Karpas-422 (cell line): Measurements from ENCODE around the gene CFAP91. TPM values are rescaled to one million over a fixed set of nuclear protein-coding genes. Genes with fewer than 3 reads are reported as not detected.

Source experiments
- DNase-seq: peaks from one replicate; pipeline ENCODE4 v3.0.0-alpha.2; 2015
- H2AFZ ChIP-seq: fragments of 200-600 bp; sonication (generic); 2 replicates; pipeline ENCODE4 v1.6.1; 2014; ENCODE audit warnings: antibody characterized with exemption, low read length, mixed read lengths
- H3K27ac ChIP-seq: fragments of 200-600 bp; sonication (generic); 2 replicates; pipeline ENCODE4 v1.5.1; 2014; ENCODE audit warnings: mild to moderate bottlenecking, low read length, moderate library complexity
- H3K27me3 ChIP-seq: fragments of 200-600 bp; sonication (generic); 2 replicates; pipeline ENCODE4 v1.6.1; 2014; ENCODE audit warnings: low read length, mixed read lengths
- H3K36me3 ChIP-seq: fragments of 200-600 bp; sonication (generic); 2 replicates; pipeline ENCODE4 v1.6.1; 2014; ENCODE audit warnings: low read length, mixed read lengths; ENCODE audit not compliant: insufficient read depth
- H3K4me1 ChIP-seq: fragments of 200-600 bp; sonication (generic); 2 replicates; pipeline ENCODE4 v1.6.1; 2014; ENCODE audit warnings: mild to moderate bottlenecking, low read length, mixed read lengths
- H3K4me2 ChIP-seq: fragments of 200-600 bp; sonication (generic); 2 replicates; pipeline ENCODE4 v1.6.1; 2014; ENCODE audit warnings: low read length, low read depth, mild to moderate bottlenecking; ENCODE audit not compliant: poor library complexity, severe bottlenecking
- H3K4me3 ChIP-seq: fragments of 200-600 bp; sonication (generic); 2 replicates; pipeline ENCODE4 v1.5.1; 2014; ENCODE audit warnings: mild to moderate bottlenecking, antibody characterized with exemption, low read length, mixed read lengths
- H3K79me2 ChIP-seq: fragments of 200-600 bp; sonication (generic); 2 replicates; pipeline ENCODE4 v1.6.1; 2014; ENCODE audit warnings: mild to moderate bottlenecking, low read length, mixed read lengths
- H3K9ac ChIP-seq: fragments of 200-600 bp; sonication (generic); 2 replicates; pipeline ENCODE4 v1.6.0; 2014; ENCODE audit warnings: low read length
- H3K9me2 ChIP-seq: fragments of 200-600 bp; sonication (generic), shearing (Covaris generic); replicated peaks from 2 replicates; pipeline ENCODE4 v1.6.0; 2014; ENCODE audit warnings: mild to moderate bottlenecking, low read length, moderate library complexity; ENCODE audit not compliant: insufficient read depth
- H3K9me3 ChIP-seq: fragments of 300-700, 200-600 bp; sonication (generic); 2 replicates; pipeline ENCODE4 v1.6.1; 2014; ENCODE audit warnings: low read length, mixed read lengths
- H4K20me1 ChIP-seq: fragments of 200-600 bp; sonication (generic); 2 replicates; pipeline ENCODE4 v1.6.1; 2014; ENCODE audit warnings: mild to moderate bottlenecking, antibody characterized with exemption, low read length, low read depth; ENCODE audit not compliant: insufficient read depth
- total RNA-seq: library from RNA; depleted of rRNA; stranded (reverse); fragments of >200 nt; shearing (Covaris generic); gene quantifications from 2 replicates; pipeline ENCODE4 v1.2.3, GENCODE V29; 2014; ENCODE audit warnings: low replicate concordance; rRNA removed

Gene CFAP91
- total RNA-seq: not detected in 2 replicates

DNA sequence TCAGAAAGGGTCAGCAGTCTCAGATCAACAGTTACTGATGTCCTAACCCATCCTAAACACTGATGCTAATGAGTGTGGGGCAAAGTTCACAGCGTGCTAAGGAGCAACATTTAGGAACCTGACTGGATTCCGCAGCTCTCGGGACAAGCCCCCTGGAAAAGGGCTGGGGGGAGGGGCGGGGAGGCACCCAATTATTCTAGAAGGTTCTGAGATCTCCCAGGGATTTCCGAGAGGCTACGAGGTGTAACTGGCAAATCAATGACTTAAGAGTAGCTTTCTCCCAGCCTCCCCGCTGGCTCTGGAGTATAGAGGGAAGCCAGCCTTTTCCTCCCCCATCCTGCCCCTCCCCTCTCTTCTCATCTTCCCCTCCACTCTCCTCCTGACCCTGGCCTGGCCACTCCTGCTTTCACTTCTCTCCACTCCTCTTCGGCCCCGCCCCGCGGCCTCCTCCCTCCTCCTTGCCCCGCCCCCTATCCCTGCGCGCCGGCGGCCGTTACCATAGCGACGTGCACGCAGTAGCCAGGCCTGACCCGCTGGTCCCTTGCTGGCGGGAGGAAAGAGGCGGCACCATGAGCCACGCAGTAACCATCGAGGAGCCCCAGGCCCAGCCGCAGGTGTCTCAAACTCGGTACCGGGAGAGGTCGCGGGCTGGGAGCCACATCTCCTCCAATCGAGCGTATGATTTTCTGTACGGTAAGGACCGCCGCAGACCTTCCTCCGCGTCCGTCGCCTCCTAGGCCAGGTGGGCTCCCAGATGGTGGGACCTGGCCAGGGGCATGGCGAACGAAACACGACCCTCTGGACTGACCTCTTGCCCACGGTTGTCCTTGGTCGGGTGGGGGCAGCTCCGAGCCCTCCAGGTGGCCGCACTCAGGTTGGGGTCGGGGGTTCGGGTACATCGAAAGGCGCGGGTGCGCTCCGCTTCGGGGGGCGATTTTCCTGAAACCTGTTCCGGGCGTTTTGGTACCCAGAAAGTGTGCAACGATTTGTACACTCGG lies at the start of gene CFAP91:
TSS of gene CFAP91 (plus strand) at position 493 of the 998 bp plus-strand sequence. CDS start at position 570, 77 bp downstream.
- no peaks in the 10 kb centered on the region for H3K27me3 ChIP-seq
- no peaks in the 10 kb centered on the region for H3K36me3 ChIP-seq
- peak; percentile 67 for DNase-seq
- H3K9ac ChIP-seq: peak within 1 kb of the TSS; percentile 41; the same call in 1 of the 2 replicates
- no peaks in the 10 kb centered on the region for H3K9me3 ChIP-seq
- no peak within 1 kb of the TSS; the same call in 1 of the 2 replicates for H2AFZ ChIP-seq
- H3K27ac ChIP-seq: no peak within 1 kb of the TSS
- H3K9me2 ChIP-seq: no peaks in the 10 kb centered on the region
- peaks cover 4% of the 10 kb centered on the region; the same call in 1 of the 2 replicates for H3K4me1 ChIP-seq
- H3K4me2 ChIP-seq: peak within 1 kb of the TSS; percentile 55
- H3K79me2 ChIP-seq: no peaks in the 10 kb centered on the region
- H3K4me3 ChIP-seq: peak within 1 kb of the TSS; percentile 46; the same call in 1 of the 2 replicates
- no peaks in the 10 kb centered on the region for H4K20me1 ChIP-seq

DNA sequence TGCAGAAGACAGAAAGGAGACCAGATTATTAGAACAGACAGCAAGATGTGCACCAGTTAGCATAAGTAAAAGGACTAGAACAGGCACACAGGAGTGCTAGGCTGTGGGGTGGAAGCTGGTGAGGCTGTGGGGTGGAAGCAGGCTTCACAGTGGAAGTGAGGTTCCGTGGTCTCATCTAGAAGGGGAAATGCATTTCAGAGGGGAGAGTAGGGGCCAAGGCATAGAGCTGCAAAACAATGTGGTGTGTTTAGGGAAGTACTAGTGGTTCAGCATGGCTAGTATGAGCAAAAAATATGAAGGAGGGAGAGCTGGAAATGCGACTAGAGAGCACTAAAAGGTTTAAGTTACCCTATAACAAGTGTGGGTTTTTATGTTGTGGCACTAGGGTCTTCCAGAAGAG lies 48.9 kb upstream of the CFAP91 start:
- Histone ChIP-seq H4K20me1 (no peaks in the 10 kb centered on the region), H3K9me2 (no peaks in the 10 kb centered on the region), H3K27ac (no peak overlapping the region), H3K36me3 (no peaks in the 10 kb centered on the region), H3K9ac (no peak overlapping the region), H3K4me2 (no peak overlapping the region), H3K4me1 (no peaks in the 10 kb centered on the region), H3K79me2 (no peaks in the 10 kb centered on the region), H2AFZ (no peak overlapping the region), H3K27me3 (no peaks in the 10 kb centered on the region), H3K4me3 (no peak overlapping the region), H3K9me3 (no peaks in the 10 kb centered on the region)
- DNase-seq: no peak

DNA sequence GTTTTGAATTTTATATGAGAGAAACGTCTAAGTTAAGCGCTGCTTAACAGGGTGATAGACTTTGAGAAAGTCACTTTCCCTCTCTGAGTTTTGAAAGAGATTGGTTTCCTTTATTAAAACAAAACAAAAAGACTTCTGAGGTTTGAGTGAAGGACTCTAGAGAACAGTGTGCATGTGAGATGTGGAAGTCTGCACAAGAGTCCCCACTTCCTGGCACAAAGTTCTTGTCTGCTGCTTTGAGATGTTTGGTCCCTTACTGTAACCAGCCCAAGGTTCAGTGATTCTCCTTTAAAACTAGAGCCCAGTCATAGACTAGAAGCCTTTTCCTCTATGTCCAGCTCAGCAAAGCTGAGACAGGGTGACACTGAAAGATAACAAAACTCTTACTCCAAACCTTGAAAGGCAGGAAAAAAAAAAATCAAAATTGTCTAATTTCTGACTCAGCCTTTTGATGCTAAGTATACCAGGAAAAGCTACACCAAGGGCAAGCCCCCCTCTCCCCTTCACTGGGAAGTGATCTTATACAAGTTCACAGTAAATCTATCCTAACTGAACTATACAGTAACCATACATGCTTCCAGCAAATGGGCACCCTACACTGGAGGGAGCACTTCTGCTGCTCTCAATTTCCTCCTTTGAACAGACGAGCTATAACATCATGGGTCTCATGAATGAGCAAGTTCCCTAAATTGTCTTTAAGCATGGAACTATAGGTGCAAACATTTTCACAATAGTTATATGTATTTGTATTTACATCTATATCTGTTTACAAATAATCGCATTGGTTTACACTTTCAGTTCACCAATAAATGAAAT lies 44.7 kb upstream of the CFAP91 start:
- H3K4me3 ChIP-seq: no peak overlapping the region
- no peaks in the 10 kb centered on the region for H3K9me2 ChIP-seq
- no peak overlapping the region for H3K27ac ChIP-seq
- no peaks in the 10 kb centered on the region for H3K9me3 ChIP-seq
- H3K4me2 ChIP-seq: no peak overlapping the region
- no peaks in the 10 kb centered on the region for H3K79me2 ChIP-seq
- H3K27me3 ChIP-seq: no peaks in the 10 kb centered on the region
- H2AFZ ChIP-seq: no peak overlapping the region
- DNase-seq: no peak
- H4K20me1 ChIP-seq: no peaks in the 10 kb centered on the region
- H3K9ac ChIP-seq: no peak overlapping the region
- no peaks in the 10 kb centered on the region for H3K36me3 ChIP-seq
- H3K4me1 ChIP-seq: no peaks in the 10 kb centered on the region

DNA sequence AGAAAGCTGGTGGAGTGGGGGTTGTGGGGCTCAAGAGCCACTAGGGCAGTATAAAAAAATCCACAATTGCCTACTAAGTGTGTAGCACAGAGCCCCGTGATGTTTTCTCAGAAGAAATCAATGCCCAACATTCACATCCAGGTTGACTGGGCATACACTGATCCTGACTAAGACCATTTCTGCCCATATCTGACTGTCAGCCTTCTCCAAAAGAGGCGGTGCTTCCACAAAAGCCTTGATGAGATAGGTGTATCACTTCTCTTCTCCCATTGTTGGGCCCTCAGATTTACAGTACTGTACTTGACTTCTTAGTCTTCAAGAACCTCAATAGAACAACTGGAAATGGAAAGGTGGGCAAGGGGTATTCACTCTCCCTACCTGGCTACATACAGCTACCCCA lies 43.8 kb upstream of the CFAP91 start:
- no peak overlapping the region for H3K4me3 ChIP-seq
- no peaks in the 10 kb centered on the region for H3K4me1 ChIP-seq
- no peak overlapping the region for H3K27ac ChIP-seq
- H2AFZ ChIP-seq: no peak overlapping the region
- no peak overlapping the region for H3K4me2 ChIP-seq
- no peak for DNase-seq
- no peaks in the 10 kb centered on the region for H3K79me2 ChIP-seq
- no peaks in the 10 kb centered on the region for H3K9me3 ChIP-seq
- H4K20me1 ChIP-seq: no peaks in the 10 kb centered on the region
- no peaks in the 10 kb centered on the region for H3K9me2 ChIP-seq
- H3K27me3 ChIP-seq: no peaks in the 10 kb centered on the region
- no peak overlapping the region for H3K9ac ChIP-seq
- H3K36me3 ChIP-seq: no peaks in the 10 kb centered on the region

DNA sequence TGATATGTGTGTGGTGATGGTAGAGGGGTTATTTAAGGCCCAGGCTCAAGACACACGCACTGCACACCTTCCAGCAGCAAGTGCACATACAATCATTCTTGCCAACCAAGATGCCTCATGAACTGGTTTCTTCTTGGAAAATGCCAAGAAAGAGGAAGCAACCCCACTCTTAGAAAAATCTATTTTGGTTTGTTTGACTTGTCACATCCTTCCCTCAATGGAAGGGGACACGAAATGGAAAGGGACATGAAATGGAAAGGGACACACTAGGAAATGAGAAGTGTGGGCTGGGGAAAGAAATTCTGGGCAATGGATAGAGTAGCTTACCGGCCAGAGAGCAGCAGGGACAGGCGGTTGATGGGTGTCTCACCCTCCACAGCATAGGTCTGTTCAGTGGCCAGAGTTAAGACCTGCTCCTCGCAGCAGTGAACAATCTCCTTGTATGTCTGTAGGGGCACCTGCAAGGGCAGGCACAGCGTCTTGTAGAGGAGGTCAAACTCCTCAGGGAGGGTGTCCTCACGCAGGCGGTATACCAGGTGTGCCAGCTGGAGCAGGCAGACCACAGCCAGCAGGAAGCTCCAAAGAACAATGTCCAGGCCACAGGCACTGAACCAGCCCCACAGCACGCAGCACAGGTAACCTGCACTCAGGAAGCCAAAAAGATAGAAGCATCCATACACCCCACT lies 43.1 kb upstream of the CFAP91 start:
- no peak for DNase-seq
- peaks cover 4% of the 10 kb centered on the region for H3K4me1 ChIP-seq
- H3K9ac ChIP-seq: no peak overlapping the region
- H3K27ac ChIP-seq: no peak overlapping the region
- H3K9me2 ChIP-seq: no peaks in the 10 kb centered on the region
- no peaks in the 10 kb centered on the region for H3K79me2 ChIP-seq
- H3K36me3 ChIP-seq: no peaks in the 10 kb centered on the region
- no peak overlapping the region for H2AFZ ChIP-seq
- no peak overlapping the region for H3K4me2 ChIP-seq
- H3K9me3 ChIP-seq: no peaks in the 10 kb centered on the region
- no peaks in the 10 kb centered on the region for H4K20me1 ChIP-seq
- H3K27me3 ChIP-seq: no peaks in the 10 kb centered on the region
- H3K4me3 ChIP-seq: no peak overlapping the region

DNA sequence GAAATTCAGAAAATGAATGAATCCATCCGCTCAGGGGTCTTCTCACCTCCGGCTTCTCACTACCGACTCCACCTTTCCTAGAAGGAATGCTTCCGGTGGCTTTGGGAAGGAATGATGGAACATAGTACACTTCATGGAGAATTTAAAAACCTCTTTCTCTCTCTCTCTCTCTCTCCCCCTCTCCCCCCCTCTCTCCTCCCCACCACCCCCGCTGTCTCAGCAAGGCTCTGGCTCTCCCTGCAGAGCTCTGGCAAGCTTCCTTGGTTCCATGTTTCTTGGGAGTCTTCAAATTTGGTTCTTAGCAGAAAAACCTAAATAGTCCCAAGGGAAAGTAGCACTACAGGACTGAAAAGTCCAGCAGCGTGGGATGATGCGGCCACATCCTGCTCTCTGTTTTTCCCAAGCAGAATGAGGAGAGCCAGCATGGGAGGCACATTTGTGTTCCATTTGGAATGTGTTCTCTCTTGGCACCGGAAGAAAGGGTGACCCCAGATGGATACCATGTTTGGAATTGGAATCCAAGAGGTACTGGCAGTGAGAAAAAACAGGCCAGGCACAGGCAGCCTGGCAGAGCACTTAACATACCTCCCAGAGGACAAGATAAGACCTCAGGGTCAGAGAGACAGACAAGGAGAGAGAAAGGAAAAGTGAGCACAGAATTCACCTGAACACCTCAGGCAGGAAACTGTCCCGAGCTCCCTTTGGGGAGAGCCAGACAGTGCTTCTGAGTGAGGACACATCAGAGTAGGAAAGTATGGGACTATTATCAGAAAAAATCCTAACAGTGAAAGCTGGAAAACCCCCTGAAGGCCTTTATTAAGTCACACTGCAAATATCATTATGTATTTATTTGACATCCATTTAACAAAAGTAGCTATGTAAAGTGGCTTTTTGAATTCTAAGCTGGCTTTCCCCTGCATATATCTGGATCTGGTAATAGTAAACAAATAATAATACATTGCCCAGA lies 42.1 kb upstream of the CFAP91 start, which contains the start of gene POPDC2:
TSS of gene POPDC2 (minus strand) at position 116 of the 967 bp plus-strand sequence. CDS start 166 bp downstream, outside the sequence.
- Histone ChIP-seq H3K4me1 (peaks cover 11% of the 10 kb centered on the region), H4K20me1 (no peaks in the 10 kb centered on the region), H3K4me2 (no peak within 1 kb of the TSS), H2AFZ (no peak within 1 kb of the TSS), H3K27ac (no peak within 1 kb of the TSS), H3K27me3 (no peaks in the 10 kb centered on the region), H3K9me2 (no peaks in the 10 kb centered on the region), H3K9ac (no peak within 1 kb of the TSS), H3K9me3 (no peaks in the 10 kb centered on the region), H3K36me3 (no peaks in the 10 kb centered on the region), H3K4me3 (no peak within 1 kb of the TSS), H3K79me2 (no peaks in the 10 kb centered on the region)
- no peak for DNase-seq
